Fibroblast of the conjunctiva (primary cell): ENCODE results near the gene DNAJC24.

Source experiments
- DNase-seq: peaks from one replicate; pipeline ENCODE4 v3.0.0-alpha.2; 2010; ENCODE audit warnings: low read depth

The DNAJC24 gene

DNA sequence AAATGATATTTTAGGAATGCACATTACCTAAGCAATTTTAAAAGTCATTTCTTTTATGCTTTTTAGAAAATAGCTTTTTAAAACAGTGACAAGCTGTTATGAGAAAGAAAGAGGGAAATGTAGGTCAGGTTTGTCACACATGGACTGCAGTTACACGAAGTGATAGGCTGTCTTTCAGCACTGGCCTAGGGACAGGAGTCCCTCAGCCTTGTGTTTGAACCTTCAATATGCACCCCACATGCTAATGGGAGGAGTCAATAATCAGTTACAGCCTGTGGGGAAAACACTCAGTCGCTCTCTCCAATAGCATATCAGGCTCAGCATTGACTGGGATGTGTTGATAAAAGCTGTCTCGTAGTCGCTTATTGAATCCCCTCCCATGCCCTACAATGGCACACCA is 45.8 kb downstream of the DNAJC24 start:
- no peak for DNase-seq

GRCh38 chr11:31417357-31417756 is 47.7 kb downstream of the DNAJC24 start:
- DNase-seq, result no peak

- DNase-seq, result no peak
Observed at GRCh38 chr11:31417816-31418215, 48.2 kb downstream of the DNAJC24 start.

GRCh38 chr11:31419138-31419537 is 49.5 kb downstream of the DNAJC24 start:
- DNase-seq, result no peak

- no peak for DNase-seq
Observed at GRCh38 chr11:31419669-31420068, 50.0 kb downstream of the DNAJC24 start.

- DNase-seq, result no peak
Observed at GRCh38 chr11:31421820-31422219, 52.2 kb downstream of the DNAJC24 start.

- no peak for DNase-seq
Observed at GRCh38 chr11:31422703-31423102, 53.0 kb downstream of the DNAJC24 start.

DNA sequence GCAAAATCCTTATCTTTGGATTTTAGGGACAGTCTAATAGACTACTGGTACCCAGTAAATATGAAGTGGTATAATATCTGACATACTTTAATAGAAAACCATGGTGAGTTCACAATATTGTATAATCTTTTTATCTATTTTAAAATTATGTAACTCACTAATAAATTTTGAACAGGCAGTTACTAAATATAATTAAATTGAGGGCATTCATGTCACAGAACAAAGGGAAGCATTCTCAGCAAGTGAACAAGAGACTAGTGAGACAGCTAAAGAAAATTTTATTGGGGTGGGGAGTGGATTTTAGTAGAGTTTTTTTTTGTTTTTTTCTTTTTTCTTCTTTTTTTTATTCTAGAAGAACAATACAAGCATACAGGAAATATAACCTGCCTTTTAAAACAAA is 55.0 kb downstream of the DNAJC24 start:
- DNase-seq, result no peak

- no peak for DNase-seq
Observed at GRCh38 chr11:31433851-31434250, 64.2 kb downstream of the DNAJC24 start.

- DNase-seq, result no peak
Observed at GRCh38 chr11:31437742-31438435, 68.2 kb downstream of the DNAJC24 start.

DNA sequence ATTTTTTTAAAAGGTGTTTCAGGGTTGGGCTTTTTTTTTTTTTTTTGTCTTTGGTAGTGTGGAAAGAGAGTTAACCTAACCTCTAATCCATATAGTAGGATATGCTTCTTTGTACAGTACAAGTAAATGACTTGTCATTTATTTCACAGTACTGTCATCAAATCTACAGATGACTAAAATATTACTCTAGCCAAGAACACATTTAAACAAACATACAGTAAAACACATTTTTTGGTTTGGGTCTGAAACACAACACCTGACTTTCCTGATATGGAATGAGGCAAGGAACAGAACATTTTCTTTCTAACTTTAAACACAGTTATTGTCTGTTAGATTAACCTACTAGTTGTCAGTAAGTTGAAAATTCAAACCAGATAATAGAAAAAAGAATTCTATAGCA is 71.6 kb downstream of the DNAJC24 start:
- DNase-seq, result no peak

DNA sequence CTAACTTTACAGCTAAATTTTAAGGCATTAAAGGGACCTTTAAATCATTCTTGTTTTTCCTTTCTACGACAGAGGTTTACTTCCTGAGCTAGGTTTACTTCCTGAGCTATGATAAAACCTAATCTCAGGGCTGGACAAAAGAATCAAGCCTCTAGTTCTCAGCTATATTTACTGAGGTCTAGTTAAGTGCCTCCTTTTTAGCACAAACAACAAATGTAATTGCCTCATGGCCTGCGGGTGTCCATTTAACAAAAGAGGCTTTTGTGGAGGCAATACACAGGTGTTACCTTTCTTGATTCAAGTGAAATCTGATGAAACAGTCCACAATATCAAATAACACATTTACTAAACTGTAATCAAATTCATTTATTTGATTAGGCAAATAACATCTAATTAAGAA is 72.4 kb downstream of the DNAJC24 start:
- no peak for DNase-seq

DNA sequence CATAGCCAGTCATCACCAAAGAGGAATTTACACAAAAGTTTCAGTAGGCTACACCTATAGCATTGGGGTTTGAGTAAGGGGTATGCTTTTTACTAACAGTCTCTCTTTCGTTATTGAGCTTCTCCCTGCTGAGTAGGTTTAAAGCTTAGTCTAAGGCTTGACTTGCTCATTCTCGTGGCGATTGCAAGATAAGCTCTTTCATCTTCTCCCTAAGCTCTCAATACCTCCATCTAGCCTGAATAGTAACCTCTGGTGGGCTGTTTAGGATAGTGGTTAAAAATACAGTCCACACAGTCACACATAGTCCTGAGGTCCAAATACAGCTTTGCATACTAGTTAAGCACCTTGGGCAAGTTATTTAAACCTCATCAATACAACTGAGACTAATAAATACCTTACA is 74.1 kb downstream of the DNAJC24 start:
- DNase-seq, result no peak

DNA sequence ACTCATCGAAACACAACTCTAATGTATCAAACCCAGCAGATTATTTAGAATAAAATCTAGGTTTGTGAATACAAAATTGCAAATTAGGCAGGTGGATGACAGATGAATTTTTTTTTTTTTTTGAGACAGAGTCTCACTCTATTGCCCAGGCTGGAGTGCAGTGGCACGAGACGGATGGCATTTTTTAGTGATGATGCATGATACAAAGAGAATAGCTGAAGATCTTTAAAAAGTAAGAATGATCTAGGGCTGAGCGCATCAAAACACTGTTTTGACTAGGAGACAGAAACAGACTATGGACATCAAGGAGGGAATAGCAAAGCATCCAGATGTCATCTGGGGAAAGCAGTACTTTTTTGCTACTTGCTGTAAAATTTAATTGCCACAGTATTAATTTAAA is 76.0 kb downstream of the DNAJC24 start:
- DNase-seq, result no peak

DNA sequence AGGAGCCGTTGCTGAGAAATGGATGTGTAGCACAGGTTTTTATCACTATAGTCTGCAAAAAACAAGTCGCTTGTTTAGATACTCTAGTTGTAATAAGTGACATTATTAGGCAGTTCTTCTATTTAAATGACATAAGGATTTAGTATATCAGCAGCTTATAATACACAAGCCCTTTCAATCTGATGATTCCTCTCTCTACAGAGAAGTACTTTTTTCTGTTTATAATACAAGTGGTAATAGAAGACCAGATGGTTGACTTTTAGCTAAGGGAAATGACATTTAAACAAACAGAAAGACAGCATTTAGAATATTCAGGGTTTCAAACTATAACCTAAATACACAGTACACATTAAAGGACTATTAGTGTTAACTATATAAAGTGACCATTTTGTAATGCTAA is 79.4 kb downstream of the DNAJC24 start:
- no peak for DNase-seq

DNA sequence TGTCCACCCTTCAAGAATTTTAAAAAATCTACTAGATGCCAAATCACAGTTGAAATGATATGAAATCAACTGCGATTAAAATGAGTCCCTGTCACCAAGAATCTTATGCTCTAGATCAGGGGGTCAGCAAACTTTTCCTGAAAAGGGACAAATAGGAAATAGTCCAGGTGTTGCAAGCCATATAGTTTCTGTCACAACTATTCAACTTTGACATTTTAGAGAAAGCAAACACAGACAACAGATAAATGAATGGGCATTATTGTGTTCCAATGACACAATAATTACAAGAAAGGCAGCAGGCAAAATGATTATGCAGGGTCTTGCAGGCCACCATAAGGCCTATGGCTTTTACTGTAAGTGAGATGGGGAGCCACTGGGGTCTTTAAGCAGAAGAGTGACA is 81.2 kb downstream of the DNAJC24 start:
- DNase-seq, result no peak

DNA sequence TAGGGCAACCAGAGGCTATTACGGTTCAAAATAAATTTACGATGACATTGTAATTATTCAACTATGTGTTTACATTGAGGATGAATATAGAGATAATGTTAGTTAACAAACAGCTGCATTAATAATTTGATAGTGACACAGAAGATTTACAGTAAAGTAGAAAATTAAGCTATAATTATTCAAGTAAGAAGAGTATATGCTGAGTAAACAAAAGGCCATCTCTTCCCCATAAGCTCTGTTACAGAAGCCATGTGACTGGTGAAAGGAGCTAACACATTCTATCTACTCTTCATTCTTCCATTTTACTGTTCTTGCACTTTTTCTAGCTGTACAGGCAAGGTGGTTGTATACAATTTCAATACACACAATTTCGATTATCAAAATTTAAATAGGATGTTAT is 85.5 kb downstream of the DNAJC24 start:
- no peak for DNase-seq

DNA sequence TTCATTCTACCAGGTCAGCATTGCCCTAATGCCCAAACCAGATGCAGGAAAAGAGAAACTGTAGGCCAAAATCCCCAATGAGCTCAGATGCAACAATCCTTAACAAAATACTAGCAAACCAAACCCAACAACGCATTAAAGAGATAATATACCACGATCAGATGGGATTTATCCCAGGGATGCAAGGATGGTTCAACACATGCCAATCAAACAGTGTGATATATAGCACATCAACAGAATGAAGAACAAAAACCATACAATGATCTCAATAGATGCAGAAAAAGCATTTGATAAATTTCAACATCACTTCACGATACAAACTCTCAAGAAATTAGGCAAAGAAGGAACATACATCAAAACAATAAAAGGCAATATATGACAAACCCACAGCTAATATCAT is 94.8 kb downstream of the DNAJC24 start:
- no peak for DNase-seq

- DNase-seq, result no peak
Observed at GRCh38 chr11:31474083-31474482, 104.4 kb downstream of the DNAJC24 start.

- no peak for DNase-seq
Observed at GRCh38 chr11:31477528-31478222, 108.0 kb downstream of the DNAJC24 start.

GRCh38 chr11:31478223-31478590 is 108.5 kb downstream of the DNAJC24 start:
- DNase-seq, result no peak

GRCh38 chr11:31479066-31479465 is 109.4 kb downstream of the DNAJC24 start:
- no peak for DNase-seq

DNA sequence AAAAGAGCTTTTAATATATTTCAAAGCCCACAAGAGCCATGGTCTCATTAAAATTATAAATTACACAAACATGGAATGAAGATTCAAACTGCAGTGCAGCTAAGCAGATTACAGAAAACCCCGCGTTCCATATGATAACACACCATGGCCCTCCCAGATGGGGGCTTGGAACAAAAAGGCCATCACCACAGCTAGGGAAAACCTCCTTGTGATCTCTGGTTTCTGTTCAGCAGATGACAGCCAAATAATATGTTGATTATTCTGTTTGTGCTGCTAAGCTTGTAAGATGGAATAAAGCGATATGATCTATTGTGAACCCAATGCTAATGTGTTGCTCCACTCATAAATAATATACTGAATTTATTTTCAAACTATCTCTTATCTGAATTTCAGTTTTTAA is 111.3 kb downstream of the DNAJC24 start:
- no peak for DNase-seq
